HCT116 (cell line): Measurements from ENCODE around the gene CACNA2D3. TPM values are rescaled to one million over a fixed set of nuclear protein-coding genes. Genes with fewer than 3 reads are reported as not detected.

ENCODE experiments used
- ATAC-seq: fragments of 200-7000 bp; cut with Tn5 transposase; 2 replicates; pipeline ENCODE4 v1.9.1; 2020; ENCODE audit warnings: mild to moderate bottlenecking, moderate library complexity
- BruUV-seq: library from RNA; stranded (reverse); fragments of 400-500 nt; replicated peaks from 2 replicates; lab custom pipeline; 2021; lab: Mats Ljungman, UMichigan
- CTCF ChIA-PET: fragments of 300-600 bp; sonication (Branson Sonifier 250); formaldehyde crosslinking; loops from one replicate; lab custom pipeline; 2021; ENCODE audit warnings: antibody characterized with exemption; lab: Charles Lee
- POLR2A ChIA-PET: fragments of 300-600, 350-600 bp; sonication (Branson Sonifier 250); formaldehyde crosslinking; loops from one replicate; lab custom pipeline; 2021; ENCODE audit warnings: antibody characterized with exemption; lab: Charles Lee
- RAD21 ChIA-PET, 2 experiments: fragments of 300-600 bp; sonication (Branson Sonifier 250); formaldehyde crosslinking; loops; one replicate each; lab custom pipeline; 2023; ENCODE audit warnings: low total read pairs in 2 of 2; ENCODE audit not compliant: uncharacterized antibody in 2 of 2, unreplicated experiment in 2 of 2, low non-redundant PET in 1 of 2; lab: Charles Lee
- DNase-seq: peaks from one replicate; pipeline ENCODE4 v3.0.0-alpha.2; 2010; ENCODE audit warnings: low read depth, low spot score
- H2AFZ ChIP-seq: fragments of 200-600 bp; shearing (Covaris generic), sonication (generic); 2 replicates; pipeline ENCODE4 v1.6.1; 2017; ENCODE audit warnings: low read depth, mixed run types, mixed read lengths, antibody characterized with exemption, low read length; ENCODE audit not compliant: poor library complexity, severe bottlenecking
- H3K27ac ChIP-seq: 2 replicates; pipeline ENCODE4 v1.5.1; 2012; ENCODE audit warnings: low read depth, low read length
- H3K27me3 ChIP-seq: fragments of 200-600 bp; sonication (generic); 2 replicates; pipeline ENCODE4 v1.6.1; 2016; ENCODE audit warnings: mixed run types, low read length, mixed read lengths; ENCODE audit not compliant: insufficient read depth
- H3K36me3 ChIP-seq, 2 experiments: fragments of 200-500 bp in 1 of 2; fragments of 200-600 bp in 1 of 2; sonication (Bioruptor generic) in 1 of 2; sonication (generic) in 1 of 2; 2 replicates each; pipeline versions ENCODE4 v1.5.1 to v1.6.1; 2014 to 2016; ENCODE audit warnings: low read length in 2 of 2, inconsistent platforms in 1 of 2, mixed read lengths in 1 of 2, mixed run types in 1 of 2; ENCODE audit not compliant: insufficient read depth in 2 of 2, control insufficient read depth in 1 of 2
- H3K4me1 ChIP-seq, 2 experiments: fragments of 200-600 bp in 1 of 2; sonication (generic) in 1 of 2; 2 replicates each; pipeline versions ENCODE4 v1.5.1 to v1.6.1; 2012 to 2017; ENCODE audit warnings: low read length in 2 of 2, inconsistent platforms in 1 of 2, mild to moderate bottlenecking in 1 of 2, mixed read lengths in 1 of 2, mixed run types in 1 of 2, moderate library complexity in 1 of 2; ENCODE audit not compliant: insufficient read depth in 2 of 2, control insufficient read depth in 1 of 2
- H3K4me2 ChIP-seq: fragments of 200-600 bp; sonication (generic); 2 replicates; pipeline ENCODE4 v1.6.1; 2017; ENCODE audit warnings: mixed run types, low read length, mixed read lengths
- H3K4me3 ChIP-seq, 2 experiments: fragments of 200-600 bp in 1 of 2; sonication (generic) in 1 of 2; replicated peaks in 1 of 2; 2 replicates each; pipeline ENCODE4 v1.5.1; 2011 to 2016; ENCODE audit warnings: low read length in 2 of 2, control low read depth in 1 of 2, low read depth in 1 of 2, mild to moderate bottlenecking in 1 of 2, mixed read lengths in 1 of 2, mixed run types in 1 of 2
- H3K79me2 ChIP-seq: fragments of 200-600 bp; sonication (generic); 2 replicates; pipeline ENCODE4 v1.6.1; 2017; ENCODE audit warnings: mild to moderate bottlenecking, mixed run types, low read length, moderate library complexity, mixed read lengths; ENCODE audit not compliant: insufficient read depth
- H3K9ac ChIP-seq: fragments of 200-600 bp; sonication (generic); 2 replicates; pipeline ENCODE4 v1.6.1; 2016; ENCODE audit warnings: low read length, mixed read lengths
- H3K9me2 ChIP-seq: fragments of 200-600 bp; sonication (generic), shearing (Covaris generic); 2 replicates; pipeline ENCODE4 v1.6.1; 2017; ENCODE audit warnings: mixed run types, mild to moderate bottlenecking, moderate library complexity; ENCODE audit not compliant: insufficient read depth
- H3K9me3 ChIP-seq, 2 experiments: fragments of 200-500 bp in 1 of 2; fragments of 200-600 bp in 1 of 2; sonication (Bioruptor generic) in 1 of 2; sonication (generic) in 1 of 2; 2 replicates each; pipeline ENCODE4 v1.6.1; 2014 to 2017; ENCODE audit warnings: low read length in 2 of 2, mixed read lengths in 2 of 2, inconsistent platforms in 1 of 2, low read depth in 1 of 2, mild to moderate bottlenecking in 1 of 2, mixed run types in 1 of 2, moderate library complexity in 1 of 2; ENCODE audit not compliant: control insufficient read depth in 1 of 2, insufficient read depth in 1 of 2
- H4K20me1 ChIP-seq: fragments of 200-600 bp; sonication (generic), shearing (Covaris generic); 2 replicates; pipeline ENCODE4 v1.6.1; 2017; ENCODE audit warnings: mixed run types, mild to moderate bottlenecking, moderate library complexity; ENCODE audit not compliant: insufficient read depth
- ATF3 ChIP-seq: IDR thresholded peaks from 2 replicates; pipeline ENCODE4 v1.6.1; 2012
- CEBPB ChIP-seq: IDR thresholded peaks from 2 replicates; pipeline ENCODE4 v1.6.1; 2012; ENCODE audit warnings: low read depth
- CTCF ChIP-seq, 3 experiments: fragments of 200-600 bp in 1 of 3; sonication (generic) in 1 of 3; IDR thresholded peaks in 2 of 3; conservative IDR thresholded peaks in 1 of 3; 2 replicates each; pipeline ENCODE4 v1.5.1; 2012 to 2017; ENCODE audit warnings: low read depth in 2 of 3, low read length in 2 of 3, antibody characterized with exemption in 1 of 3, borderline replicate concordance in 1 of 3, control low read depth in 1 of 3, mild to moderate bottlenecking in 1 of 3, mixed read lengths in 1 of 3, mixed run types in 1 of 3, moderate library complexity in 1 of 3; ENCODE audit not compliant: insufficient read depth in 1 of 3
- EGR1 ChIP-seq: IDR thresholded peaks from 2 replicates; pipeline ENCODE4 v1.6.1; 2012; ENCODE audit warnings: low read depth
- ELF1 ChIP-seq: IDR thresholded peaks from 2 replicates; pipeline ENCODE4 v1.6.1; 2012; ENCODE audit warnings: low read depth, borderline replicate concordance
- EZH2 ChIP-seq: fragments of 200-600 bp; sonication (generic); IDR thresholded peaks from 2 replicates; pipeline ENCODE4 v1.6.1; 2017; ENCODE audit warnings: antibody characterized with exemption, mixed run types
- EZH2phosphoT487 ChIP-seq: fragments of 200-600 bp; IDR thresholded peaks from 2 replicates; pipeline ENCODE4 v1.6.1; 2018; ENCODE audit warnings: antibody characterized with exemption, borderline replicate concordance
- FOSL1 ChIP-seq: IDR thresholded peaks from 2 replicates; pipeline ENCODE4 v1.6.1; 2012; ENCODE audit warnings: low read depth
- JUND ChIP-seq: IDR thresholded peaks from 2 replicates; pipeline ENCODE4 v1.6.1; 2012
- MAX ChIP-seq: IDR thresholded peaks from 2 replicates; pipeline ENCODE4 v1.6.1; 2012
- POLR2A ChIP-seq: IDR thresholded peaks from 2 replicates; pipeline ENCODE4 v1.7.0; 2011; ENCODE audit warnings: borderline replicate concordance; ENCODE audit not compliant: insufficient read depth, insufficient read length; ENCODE audit errors: extremely low read depth
- POLR2AphosphoS5 ChIP-seq: IDR thresholded peaks from 2 replicates; pipeline ENCODE4 v1.6.1; 2011; ENCODE audit warnings: mild to moderate bottlenecking, low read depth, low read length, moderate library complexity
- RAD21 ChIP-seq: IDR thresholded peaks from 2 replicates; pipeline ENCODE4 v1.6.1; 2012; ENCODE audit warnings: low read depth, mild to moderate bottlenecking
- SIN3A ChIP-seq: IDR thresholded peaks from 2 replicates; pipeline ENCODE4 v1.6.1; 2012; ENCODE audit warnings: low read depth
- YY1 ChIP-seq: IDR thresholded peaks from 2 replicates; pipeline ENCODE4 v1.6.1; 2011; ENCODE audit warnings: low read length, low read depth, moderate library complexity, mild to moderate bottlenecking; ENCODE audit not compliant: insufficient replicate concordance; ENCODE audit errors: extremely low read depth
- ZBTB33 ChIP-seq: IDR thresholded peaks from 2 replicates; pipeline ENCODE4 v1.6.1; 2011; ENCODE audit warnings: mild to moderate bottlenecking, low read length, moderate library complexity; ENCODE audit not compliant: insufficient replicate concordance; ENCODE audit errors: extremely low read depth
- ZFX ChIP-seq: fragments of 450-650 bp; IDR thresholded peaks from 2 replicates; pipeline ENCODE4 v1.6.1; 2017
- ZNF274 ChIP-seq: fragments of 200-500 bp; sonication (Bioruptor generic); IDR thresholded peaks from 2 replicates; pipeline ENCODE4 v1.6.1; 2014; ENCODE audit warnings: mild to moderate bottlenecking, low read depth, low read length, inconsistent platforms
- intact Hi-C: fragments of 100-400 bp; cut with micrococcal nuclease; formaldehyde crosslinking; loops from 2 replicates; pipeline ENCODE4 v1.10.0; 2022
- total RNA-seq: library from RNA; stranded (reverse); gene quantifications from one replicate; pipeline ENCODE4 v1.2.1, GENCODE V29; 2021; ENCODE audit not compliant: unreplicated experiment

The CACNA2D3 gene
- total RNA-seq, 1 experiment from 2014 or later = 0.20 TPM

GRCh38 chr3:54954521-54954920, 832.2 kb downstream of the CACNA2D3 start:
- Histone ChIP-seq H3K4me3 (no peak overlapping the region), H3K27ac (no peak overlapping the region), H3K27me3 (no peaks in the 10 kb centered on the region), H3K79me2 (no peaks in the 10 kb centered on the region), H3K36me3 (no peaks in the 10 kb centered on the region), H3K9ac (no peak overlapping the region), H3K9me3 (peaks cover 0 to 3% of the 10 kb centered on the region in 2 experiments; a peak in 2 of 4 replicates)
- POLR2A ChIA-PET = no interaction called here
- intact Hi-C loops = no loop called here
- BruUV-seq = no TSS peak
- CTCF ChIA-PET = no interaction called here
- DNase-seq = no peak
- TF ChIP-seq YY1 = no peak
- no peak for TF ChIP-seq CEBPB
- TF ChIP-seq, all 23 proteins: peak for 0
- ATAC-seq = no peak
- RAD21 ChIA-PET = no interaction called here
- H4K20me1 ChIP-seq = no peaks in the 10 kb centered on the region
- H3K9me2 ChIP-seq = no peaks in the 10 kb centered on the region
- no peak overlapping the region for H2AFZ ChIP-seq
- H3K4me1 ChIP-seq = no peaks in the 10 kb centered on the region
- no peak overlapping the region for H3K4me2 ChIP-seq

GRCh38 chr3:54955496-54955895, 833.1 kb downstream of the CACNA2D3 start:
- H3K9me3 ChIP-seq = peaks cover 0 to 3% of the 10 kb centered on the region in 2 experiments; a peak in 2 of 4 replicates
- BruUV-seq = no TSS peak
- intact Hi-C loops = no loop called here
- no peaks in the 10 kb centered on the region for H3K27me3 ChIP-seq
- ChIA-PET RAD21 (no interaction called here), CTCF (no interaction called here), POLR2A (no interaction called here)
- DNase-seq = no peak
- H3K79me2 ChIP-seq = no peaks in the 10 kb centered on the region
- TF ChIP-seq RAD21 = no peak
- no peak for TF ChIP-seq JUND
- TF ChIP-seq FOSL1 = no peak
- TF ChIP-seq YY1 = no peak
- no peak for TF ChIP-seq CEBPB
- TF ChIP-seq ATF3 = no peak
- TF ChIP-seq POLR2AphosphoS5 = no peak
- TF ChIP-seq EZH2 = no peak
- no peak for TF ChIP-seq SIN3A
- no peak for TF ChIP-seq POLR2A
- no peak for TF ChIP-seq EGR1
- TF ChIP-seq MAX = no peak
- no peak for TF ChIP-seq ELF1
- no peak for TF ChIP-seq ZFX
- no peak for TF ChIP-seq CTCF (IDR thresholded peaks at IDR 0.05 in 2 of 3, conservative IDR thresholded peaks at IDR 0.05 in 1 of 3; ENCODE audit: borderline replicate concordance in 1 of 3, insufficient read depth in 1 of 3, low read depth in 2 of 3, low read length in 2 of 3)
- TF ChIP-seq EZH2phosphoT487 = no peak
- TF ChIP-seq ZBTB33 = no peak
- TF ChIP-seq ZNF274 = no peak
- no peak overlapping the region for H3K9ac ChIP-seq
- no peaks in the 10 kb centered on the region for H3K4me1 ChIP-seq
- H3K27ac ChIP-seq = no peak overlapping the region
- no peaks in the 10 kb centered on the region for H3K9me2 ChIP-seq
- ATAC-seq = no peak
- H3K4me2 ChIP-seq = no peak overlapping the region
- no peak overlapping the region for H3K4me3 ChIP-seq
- no peaks in the 10 kb centered on the region for H4K20me1 ChIP-seq
- no peak overlapping the region for H2AFZ ChIP-seq
- no peaks in the 10 kb centered on the region for H3K36me3 ChIP-seq
